HEK293 (cell line): ENCODE data around the gene ATP8B4.

Source experiments
- CTCF ChIA-PET: fragments of 350-600 bp; formaldehyde crosslinking; extraction: SDS; loops from one replicate; lab custom pipeline; 2021; ENCODE audit warnings: antibody characterized with exemption; lab: Yijun Ruan, JAX
- POLR2A ChIA-PET: fragments of 300-600 bp; formaldehyde crosslinking; extraction: SDS; loops from one replicate; lab custom pipeline; 2020; ENCODE audit warnings: antibody characterized with exemption, inconsistent platforms; lab: Yijun Ruan, JAX
- H3K27ac ChIP-seq: fragments of 200-500 bp; sonication (Bioruptor generic); 2 replicates; pipeline ENCODE4 v1.5.1; 2014; ENCODE audit warnings: low read depth, low read length, control low read depth, inconsistent platforms; ENCODE audit errors: extremely low read depth
- H3K36me3 ChIP-seq, 2 experiments: fragments of 200-500 bp in 1 of 2; sonication (Bioruptor generic) in 1 of 2; 1 replicate in 1 of 2; 2 replicates in 1 of 2; pipeline ENCODE4 v1.5.1; 2014 to 2017; ENCODE audit warnings: inconsistent platforms in 2 of 2, low read length in 2 of 2; ENCODE audit not compliant: control insufficient read depth in 2 of 2, insufficient read depth in 1 of 2
- H3K4me1 ChIP-seq: fragments of 200-500 bp; sonication (Bioruptor generic); 2 replicates; pipeline ENCODE4 v1.5.1; 2014; ENCODE audit warnings: mild to moderate bottlenecking, low read length, inconsistent platforms; ENCODE audit not compliant: control insufficient read depth, insufficient read depth
- H3K4me3 ChIP-seq: 2 replicates; pipeline ENCODE4 v1.5.1; 2011; ENCODE audit warnings: low read depth, mild to moderate bottlenecking, control low read depth, low read length, moderate library complexity
- H3K9me3 ChIP-seq: fragments of 200-500 bp; sonication (Bioruptor generic); 2 replicates; pipeline ENCODE4 v1.5.1; 2014; ENCODE audit warnings: low read depth, low read length, inconsistent platforms; ENCODE audit not compliant: control insufficient read depth, insufficient read depth
- BCL11A ChIP-seq: fragments of 450-650 bp; formaldehyde crosslinking; IDR thresholded peaks from 2 replicates; pipeline ENCODE4 v1.5.1; 2016; ENCODE audit warnings: low read depth, missing biosample characterization, missing genetic modification characterization
- BCL6B ChIP-seq: fragments of 450-650 bp; formaldehyde crosslinking; IDR thresholded peaks from 2 replicates; pipeline ENCODE4 v1.5.1; 2017; ENCODE audit warnings: missing biosample characterization, missing genetic modification characterization
- CTCF ChIP-seq: fragments of 450-650 bp; formaldehyde crosslinking; IDR thresholded peaks from 2 replicates; pipeline ENCODE4 v1.5.1; 2016; ENCODE audit warnings: missing biosample characterization, missing genetic modification characterization
- GLI2 ChIP-seq: fragments of 450-650 bp; formaldehyde crosslinking; IDR thresholded peaks from 2 replicates; pipeline ENCODE4; 2017; ENCODE audit warnings: missing biosample characterization, missing genetic modification characterization, low read depth, borderline replicate concordance
- SETDB1 ChIP-seq: IDR thresholded peaks from one replicate; pipeline ENCODE4 v1.6.1; 2017; ENCODE audit warnings: mild to moderate bottlenecking, low read length, moderate library complexity, mixed read lengths; ENCODE audit not compliant: insufficient read length
- ZBTB20 ChIP-seq: fragments of 450-650 bp; formaldehyde crosslinking; IDR thresholded peaks from 2 replicates; pipeline ENCODE4 v1.5.1; 2016; ENCODE audit warnings: missing biosample characterization, missing genetic modification characterization
- ZNF121 ChIP-seq: fragments of 450-650 bp; formaldehyde crosslinking; IDR thresholded peaks from 2 replicates; pipeline ENCODE4 v1.5.1; 2016; ENCODE audit warnings: missing biosample characterization, missing genetic modification characterization
- ZNF148 ChIP-seq: fragments of 450-650 bp; formaldehyde crosslinking; IDR thresholded peaks from 2 replicates; pipeline ENCODE4 v1.5.0; 2017; ENCODE audit warnings: missing biosample characterization, missing genetic modification characterization, borderline replicate concordance
- ZNF302 ChIP-seq: fragments of 450-650 bp; formaldehyde crosslinking; IDR thresholded peaks from 2 replicates; pipeline ENCODE4 v1.5.1; 2016; ENCODE audit warnings: missing biosample characterization, missing genetic modification characterization, low read depth
- ZNF366 ChIP-seq: fragments of 450-650 bp; formaldehyde crosslinking; conservative IDR thresholded peaks from 2 replicates; pipeline ENCODE4 v1.5.1; 2016; ENCODE audit warnings: missing biosample characterization, missing genetic modification characterization
- ZNF394 ChIP-seq: fragments of 450-650 bp; formaldehyde crosslinking; IDR thresholded peaks from 2 replicates; pipeline ENCODE4 v1.5.1; 2016; ENCODE audit warnings: missing biosample characterization, missing genetic modification characterization, mild to moderate bottlenecking, moderate library complexity, borderline replicate concordance
- ZNF530 ChIP-seq: fragments of 450-650 bp; formaldehyde crosslinking; IDR thresholded peaks from 2 replicates; pipeline ENCODE4 v1.5.1; 2016; ENCODE audit warnings: low read depth, missing biosample characterization, missing genetic modification characterization
- ZNF544 ChIP-seq: fragments of 450-650 bp; formaldehyde crosslinking; IDR thresholded peaks from 2 replicates; pipeline ENCODE4 v1.5.0; 2017; ENCODE audit warnings: missing biosample characterization, missing genetic modification characterization
- ZNF558 ChIP-seq: fragments of 450-650 bp; formaldehyde crosslinking; IDR thresholded peaks from 2 replicates; pipeline ENCODE4 v1.5.1; 2016; ENCODE audit warnings: missing biosample characterization, missing genetic modification characterization
- ZNF600 ChIP-seq: fragments of 450-650 bp; formaldehyde crosslinking; IDR thresholded peaks from 2 replicates; pipeline ENCODE4 v1.5.1; 2016; ENCODE audit warnings: missing biosample characterization, missing genetic modification characterization
- ZNF624 ChIP-seq: fragments of 450-650 bp; formaldehyde crosslinking; IDR thresholded peaks from 2 replicates; pipeline ENCODE4 v1.5.1; 2017; ENCODE audit warnings: missing biosample characterization, missing genetic modification characterization
- ZNF626 ChIP-seq: fragments of 450-650 bp; sonication (Bioruptor Pico); formaldehyde crosslinking; IDR thresholded peaks from 2 replicates; pipeline ENCODE4 v1.5.1; 2018; ENCODE audit warnings: missing biosample characterization, missing genetic modification characterization, inconsistent platforms
- ZNF658 ChIP-seq: fragments of 450-650 bp; formaldehyde crosslinking; IDR thresholded peaks from 2 replicates; pipeline ENCODE4; 2016; ENCODE audit warnings: missing biosample characterization, missing genetic modification characterization
- ZNF670 ChIP-seq: fragments of 450-650 bp; formaldehyde crosslinking; IDR thresholded peaks from 2 replicates; pipeline ENCODE4 v1.5.1; 2016; ENCODE audit warnings: missing biosample characterization, missing genetic modification characterization, low read depth
- ZNF692 ChIP-seq: fragments of 450-650 bp; formaldehyde crosslinking; IDR thresholded peaks from 2 replicates; pipeline ENCODE4 v1.5.1; 2016; ENCODE audit warnings: missing biosample characterization, missing genetic modification characterization
- ZNF76 ChIP-seq: fragments of 450-650 bp; formaldehyde crosslinking; IDR thresholded peaks from 2 replicates; pipeline ENCODE4; 2016; ENCODE audit warnings: low read depth, missing biosample characterization, missing genetic modification characterization, borderline replicate concordance
- TF ChIP-seq, protein P1 (sequence below): fragments of 450-650 bp; formaldehyde crosslinking; IDR thresholded peaks from 2 replicates; pipeline ENCODE4 v1.5.1; 2016; ENCODE audit warnings: missing biosample characterization, missing genetic modification characterization
- TF ChIP-seq, protein P2 (sequence below): fragments of 450-650 bp; formaldehyde crosslinking; conservative IDR thresholded peaks from 2 replicates; pipeline ENCODE4 v1.5.1; 2016; ENCODE audit warnings: low read depth, missing biosample characterization, missing genetic modification characterization

ATP8B4 gene

DNA sequence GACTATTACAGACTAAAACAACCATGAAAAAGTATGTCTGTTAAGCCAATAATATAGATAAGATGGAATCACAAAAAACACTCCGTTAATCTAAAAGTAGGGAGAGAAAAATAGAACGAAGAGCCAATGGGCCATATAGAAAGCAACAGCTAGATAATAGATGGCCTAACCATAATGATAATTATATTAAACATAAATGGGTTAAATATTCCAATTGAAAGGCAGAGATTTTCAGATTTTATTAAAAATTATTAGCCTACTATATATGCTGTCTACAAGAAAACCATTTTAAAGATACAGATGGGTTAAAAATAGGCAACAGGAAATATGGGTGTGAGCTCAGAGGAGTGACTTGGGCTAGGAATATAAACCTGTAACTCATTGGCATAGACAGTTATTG lies 76.3 kb downstream of the ATP8B4 start:
- no peaks in the 10 kb centered on the region for H3K36me3 ChIP-seq
- TF ChIP-seq, protein P1, sequence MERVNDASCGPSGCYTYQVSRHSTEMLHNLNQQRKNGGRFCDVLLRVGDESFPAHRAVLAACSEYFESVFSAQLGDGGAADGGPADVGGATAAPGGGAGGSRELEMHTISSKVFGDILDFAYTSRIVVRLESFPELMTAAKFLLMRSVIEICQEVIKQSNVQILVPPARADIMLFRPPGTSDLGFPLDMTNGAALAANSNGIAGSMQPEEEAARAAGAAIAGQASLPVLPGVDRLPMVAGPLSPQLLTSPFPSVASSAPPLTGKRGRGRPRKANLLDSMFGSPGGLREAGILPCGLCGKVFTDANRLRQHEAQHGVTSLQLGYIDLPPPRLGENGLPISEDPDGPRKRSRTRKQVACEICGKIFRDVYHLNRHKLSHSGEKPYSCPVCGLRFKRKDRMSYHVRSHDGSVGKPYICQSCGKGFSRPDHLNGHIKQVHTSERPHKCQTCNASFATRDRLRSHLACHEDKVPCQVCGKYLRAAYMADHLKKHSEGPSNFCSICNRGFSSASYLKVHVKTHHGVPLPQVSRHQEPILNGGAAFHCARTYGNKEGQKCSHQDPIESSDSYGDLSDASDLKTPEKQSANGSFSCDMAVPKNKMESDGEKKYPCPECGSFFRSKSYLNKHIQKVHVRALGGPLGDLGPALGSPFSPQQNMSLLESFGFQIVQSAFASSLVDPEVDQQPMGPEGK (tag by site-specific recombination), result no peak
- TF ChIP-seq GLI2 (tag by site-specific recombination) (no peak), ZNF558 (tag by site-specific recombination) (no peak), ZNF394 (tag by site-specific recombination) (no peak), ZNF658 (tag by site-specific recombination) (no peak), ZNF600 (tag by site-specific recombination) (no peak), ZNF544 (tag by site-specific recombination) (no peak), CTCF (tag by site-specific recombination) (no peak)
- no peak overlapping the region for H3K27ac ChIP-seq
- H3K9me3 ChIP-seq, result no peaks in the 10 kb centered on the region
- CTCF ChIA-PET, result interaction anchor here (0.6 to 1.3 kb wide), 2 partner anchors 9 to 74 kb away, joined by 4 to 6 read pairs; no protein-coding TSS in a partner anchor
- no peak overlapping the region for H3K4me3 ChIP-seq
- POLR2A ChIA-PET, result no interaction called here
- H3K4me1 ChIP-seq, result no peaks in the 10 kb centered on the region

- CTCF ChIA-PET, result interaction anchor here (0.9 kb wide), 1 partner anchor 22 kb away, joined by 5 read pairs; no protein-coding TSS in a partner anchor
- Histone ChIP-seq H3K4me3 (no peak overlapping the region), H3K27ac (no peak overlapping the region), H3K36me3 (no peaks in the 10 kb centered on the region), H3K9me3 (no peaks in the 10 kb centered on the region), H3K4me1 (no peaks in the 10 kb centered on the region)
- POLR2A ChIA-PET, result no interaction called here
- no peak for TF ChIP-seq ZNF76
- no peak for TF ChIP-seq ZBTB20 (tag by site-specific recombination)
- TF ChIP-seq BCL11A (tag by site-specific recombination), result no peak
- TF ChIP-seq ZNF366 (tag by site-specific recombination), result no peak
- no peak for TF ChIP-seq ZNF302 (tag by site-specific recombination)
- TF ChIP-seq ZNF624 (tag by site-specific recombination), result no peak
- no peak for TF ChIP-seq ZNF148
- TF ChIP-seq ZNF530 (tag by site-specific recombination), result no peak
- no peak for TF ChIP-seq ZNF692
- no peak for TF ChIP-seq SETDB1
- TF ChIP-seq BCL6B (tag by site-specific recombination), result no peak
- TF ChIP-seq ZNF670 (tag by site-specific recombination), result no peak
- TF ChIP-seq, protein P2, sequence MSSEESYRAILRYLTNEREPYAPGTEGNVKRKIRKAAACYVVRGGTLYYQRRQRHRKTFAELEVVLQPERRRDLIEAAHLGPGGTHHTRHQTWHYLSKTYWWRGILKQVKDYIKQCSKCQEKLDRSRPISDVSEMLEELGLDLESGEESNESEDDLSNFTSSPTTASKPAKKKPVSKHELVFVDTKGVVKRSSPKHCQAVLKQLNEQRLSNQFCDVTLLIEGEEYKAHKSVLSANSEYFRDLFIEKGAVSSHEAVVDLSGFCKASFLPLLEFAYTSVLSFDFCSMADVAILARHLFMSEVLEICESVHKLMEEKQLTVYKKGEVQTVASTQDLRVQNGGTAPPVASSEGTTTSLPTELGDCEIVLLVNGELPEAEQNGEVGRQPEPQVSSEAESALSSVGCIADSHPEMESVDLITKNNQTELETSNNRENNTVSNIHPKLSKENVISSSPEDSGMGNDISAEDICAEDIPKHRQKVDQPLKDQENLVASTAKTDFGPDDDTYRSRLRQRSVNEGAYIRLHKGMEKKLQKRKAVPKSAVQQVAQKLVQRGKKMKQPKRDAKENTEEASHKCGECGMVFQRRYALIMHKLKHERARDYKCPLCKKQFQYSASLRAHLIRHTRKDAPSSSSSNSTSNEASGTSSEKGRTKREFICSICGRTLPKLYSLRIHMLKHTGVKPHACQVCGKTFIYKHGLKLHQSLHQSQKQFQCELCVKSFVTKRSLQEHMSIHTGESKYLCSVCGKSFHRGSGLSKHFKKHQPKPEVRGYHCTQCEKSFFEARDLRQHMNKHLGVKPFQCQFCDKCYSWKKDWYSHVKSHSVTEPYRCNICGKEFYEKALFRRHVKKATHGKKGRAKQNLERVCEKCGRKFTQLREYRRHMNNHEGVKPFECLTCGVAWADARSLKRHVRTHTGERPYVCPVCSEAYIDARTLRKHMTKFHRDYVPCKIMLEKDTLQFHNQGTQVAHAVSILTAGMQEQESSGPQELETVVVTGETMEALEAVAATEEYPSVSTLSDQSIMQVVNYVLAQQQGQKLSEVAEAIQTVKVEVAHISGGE (tag by site-specific recombination), result no peak
- TF ChIP-seq ZNF626 (tag by site-specific recombination), result no peak
- TF ChIP-seq ZNF121 (tag by site-specific recombination), result no peak
These were observed 88.6 kb downstream of the ATP8B4 start for GRCh38 chr15:50030456-50030855.
